ENCODE data around the gene ATP9B.
"Not testable (repeated sequence)": the region's sequence is repeated elsewhere in the genome, so short reads cannot be mapped to it uniquely, and the experiment has no call there.

The ATP9B gene

GRCh38 chr18:79251021-79251420, 181.8 kb downstream of the ATP9B start:
- no peak for DNase-seq (ENCODE audit: low read depth, low spot score)

DNA sequence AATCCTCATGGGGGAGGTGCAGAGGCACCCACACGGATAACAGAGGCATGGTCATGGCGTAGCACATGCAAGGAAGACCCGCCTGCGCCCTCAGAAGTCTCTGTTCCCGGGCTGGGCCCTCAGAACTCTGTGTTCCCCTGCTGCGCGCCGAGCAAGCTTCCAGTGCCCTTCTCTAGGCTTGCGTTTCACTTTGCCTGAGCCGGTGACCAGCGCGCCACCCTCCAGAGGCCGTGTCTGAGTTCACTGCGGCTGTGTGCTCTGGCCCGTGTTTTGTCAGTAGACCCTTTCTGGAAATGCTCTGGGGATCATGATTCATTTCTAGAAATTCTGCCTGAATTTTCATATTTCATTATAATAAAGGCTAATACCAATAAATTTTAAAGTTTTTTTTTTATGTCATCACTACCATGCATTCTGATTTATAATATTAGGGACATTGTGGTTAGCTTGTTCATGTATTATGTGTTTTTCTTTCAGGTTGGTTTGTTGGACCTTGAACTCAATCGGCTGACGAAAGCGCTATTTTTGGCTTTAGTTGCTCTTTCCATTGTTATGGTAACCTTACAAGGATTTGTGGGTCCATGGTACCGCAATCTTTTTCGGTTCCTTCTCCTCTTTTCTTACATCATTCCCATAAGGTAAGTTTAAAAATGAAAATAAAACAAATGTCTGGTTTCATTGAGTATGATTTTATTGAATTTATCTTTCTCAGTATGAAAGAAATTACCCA, 183.9 kb downstream of the ATP9B start:
- no peak for DNase-seq (ENCODE audit: low read depth, low spot score)
- no peak overlapping the region for H3K4me3 ChIP-seq (ENCODE audit: low read length)
- H3K36me3 ChIP-seq (ENCODE audit: control insufficient read depth, insufficient read depth, low read length): no peaks in the 10 kb centered on the region
- no peaks in the 10 kb centered on the region for H3K4me1 ChIP-seq (ENCODE audit: control insufficient read depth, insufficient read depth, low read length)
- H3K27ac ChIP-seq (ENCODE audit: low read length): no peak overlapping the region
- H3K9me3 ChIP-seq (ENCODE audit: control insufficient read depth, insufficient read depth, low read length): no peaks in the 10 kb centered on the region
- H3K27me3 ChIP-seq (ENCODE audit: control insufficient read depth, insufficient read depth, low read length): no peaks in the 10 kb centered on the region
- no CpG with 5 or more reads among the region's 20 CpGs for WGBS (ENCODE audit: insufficient coverage, insufficient read length)

More at GRCh38 chr18:79251021-79251420, 181.8 kb downstream of the ATP9B start:
- Histone ChIP-seq H3K9me3 (ENCODE audit: control insufficient read depth, insufficient read depth, low read length) (no peaks in the 10 kb centered on the region), H3K27ac (ENCODE audit: low read length) (no peak overlapping the region), H3K27me3 (ENCODE audit: control insufficient read depth, insufficient read depth, low read length) (no peaks in the 10 kb centered on the region), H3K4me1 (ENCODE audit: control insufficient read depth, insufficient read depth, low read length) (no peaks in the 10 kb centered on the region), H3K36me3 (ENCODE audit: control insufficient read depth, insufficient read depth, low read length) (no peaks in the 10 kb centered on the region), H3K4me3 (ENCODE audit: low read length) (no peak overlapping the region)
- no CpG with 5 or more reads among the region's 9 CpGs for WGBS (ENCODE audit: insufficient coverage, insufficient read length)

- Histone ChIP-seq H3K36me3 (ENCODE audit: control insufficient read depth, insufficient read depth, low read length) (no peaks in the 10 kb centered on the region), H3K27ac (ENCODE audit: low read length) (no peak overlapping the region), H3K4me1 (ENCODE audit: control insufficient read depth, insufficient read depth, low read length) (no peaks in the 10 kb centered on the region), H3K4me3 (ENCODE audit: low read length) (no peak overlapping the region), H3K27me3 (ENCODE audit: control insufficient read depth, insufficient read depth, low read length) (no peaks in the 10 kb centered on the region), H3K9me3 (ENCODE audit: control insufficient read depth, insufficient read depth, low read length) (no peaks in the 10 kb centered on the region)
- WGBS (ENCODE audit: insufficient coverage, insufficient read length): no CpG with 5 or more reads among the region's 6 CpGs
- DNase-seq (ENCODE audit: low read depth, low spot score): no peak
Measured at GRCh38 chr18:79257480-79257879, 188.3 kb downstream of the ATP9B start.

GRCh38 chr18:79258447-79258846, 189.3 kb downstream of the ATP9B start:
- H3K36me3 ChIP-seq (ENCODE audit: control insufficient read depth, insufficient read depth, low read length): no peaks in the 10 kb centered on the region
- no peaks in the 10 kb centered on the region for H3K9me3 ChIP-seq (ENCODE audit: control insufficient read depth, insufficient read depth, low read length)
- no peak overlapping the region for H3K4me3 ChIP-seq (ENCODE audit: low read length)
- no peak overlapping the region for H3K27ac ChIP-seq (ENCODE audit: low read length)
- no CpG with 5 or more reads among the region's 4 CpGs for WGBS (ENCODE audit: insufficient coverage, insufficient read length)
- no peak for DNase-seq (ENCODE audit: low read depth, low spot score)
- H3K27me3 ChIP-seq (ENCODE audit: control insufficient read depth, insufficient read depth, low read length): no peaks in the 10 kb centered on the region
- H3K4me1 ChIP-seq (ENCODE audit: control insufficient read depth, insufficient read depth, low read length): no peaks in the 10 kb centered on the region

DNA sequence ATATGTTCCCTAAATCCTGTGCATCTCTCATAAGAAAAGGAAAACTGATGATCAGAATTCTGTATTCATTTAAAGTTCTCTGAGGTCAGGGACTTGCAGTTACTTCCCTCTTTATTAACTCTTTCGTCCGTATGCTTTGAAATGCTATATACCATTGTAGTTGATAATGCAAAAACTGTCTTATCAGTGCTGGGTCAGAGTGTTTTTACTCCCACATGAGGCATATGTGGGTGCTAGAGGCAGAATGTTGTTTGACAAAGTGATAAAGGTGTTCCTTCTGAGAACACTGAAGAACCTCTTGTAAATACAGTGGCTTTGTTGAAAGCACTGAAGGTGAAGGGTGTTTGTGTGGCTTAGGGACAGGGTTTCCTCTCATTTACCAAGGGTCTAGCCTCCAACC, 190.0 kb downstream of the ATP9B start:
- Histone ChIP-seq H3K27ac (ENCODE audit: low read length) (no peak overlapping the region), H3K4me3 (ENCODE audit: low read length) (no peak overlapping the region), H3K9me3 (ENCODE audit: control insufficient read depth, insufficient read depth, low read length) (no peaks in the 10 kb centered on the region), H3K36me3 (ENCODE audit: control insufficient read depth, insufficient read depth, low read length) (no peaks in the 10 kb centered on the region), H3K27me3 (ENCODE audit: control insufficient read depth, insufficient read depth, low read length) (no peaks in the 10 kb centered on the region), H3K4me1 (ENCODE audit: control insufficient read depth, insufficient read depth, low read length) (no peaks in the 10 kb centered on the region)
- WGBS (ENCODE audit: insufficient coverage, insufficient read length): no CpG with 5 or more reads among the region's 2 CpGs
- DNase-seq (ENCODE audit: low read depth, low spot score): no peak

DNA sequence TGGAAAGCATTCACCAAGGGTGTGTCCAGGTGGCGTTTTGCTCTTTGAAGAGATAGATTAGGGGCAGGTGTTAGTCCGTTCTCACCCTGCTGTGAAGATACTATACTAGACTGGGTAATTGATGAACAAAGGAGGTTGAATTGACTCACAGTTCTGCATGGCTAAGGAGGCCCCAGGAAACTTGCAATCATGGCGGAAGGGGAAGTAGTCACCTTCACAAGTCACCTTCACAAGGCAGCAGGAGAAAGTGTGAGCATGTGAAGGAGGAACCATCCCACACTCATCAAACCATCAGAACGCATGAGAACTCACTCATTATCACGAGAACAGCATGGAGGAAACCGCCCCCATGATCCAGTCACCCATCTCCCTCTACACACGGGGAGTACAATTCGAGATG, 190.8 kb downstream of the ATP9B start:
- H3K36me3 ChIP-seq (ENCODE audit: control insufficient read depth, insufficient read depth, low read length): no peaks in the 10 kb centered on the region

DNA sequence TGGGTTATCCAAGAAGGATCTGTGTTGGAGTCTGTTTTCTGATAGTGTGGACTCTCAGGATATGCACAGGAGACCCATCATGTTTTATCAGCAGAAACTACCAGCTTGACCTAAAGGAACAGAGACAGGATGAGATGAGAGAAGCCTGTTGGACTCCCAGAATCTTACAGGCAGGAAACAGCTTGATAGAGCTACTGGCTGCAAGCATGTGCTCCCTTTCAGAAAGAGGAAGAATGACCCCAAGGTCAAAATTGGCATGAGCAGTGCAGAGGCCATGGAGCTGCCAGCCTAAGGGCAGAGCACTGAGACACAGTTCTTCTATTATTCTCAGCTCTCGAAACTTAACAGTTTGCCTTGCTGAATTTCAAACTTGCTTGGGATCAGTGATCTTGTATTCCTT, 191.3 kb downstream of the ATP9B start:
- Histone ChIP-seq H3K27ac (ENCODE audit: low read length) (no peak overlapping the region), H3K36me3 (ENCODE audit: control insufficient read depth, insufficient read depth, low read length) (no peaks in the 10 kb centered on the region), H3K4me3 (ENCODE audit: low read length) (no peak overlapping the region), H3K9me3 (ENCODE audit: control insufficient read depth, insufficient read depth, low read length) (no peaks in the 10 kb centered on the region), H3K27me3 (ENCODE audit: control insufficient read depth, insufficient read depth, low read length) (no peaks in the 10 kb centered on the region), H3K4me1 (ENCODE audit: control insufficient read depth, insufficient read depth, low read length) (no peaks in the 10 kb centered on the region)
- no peak for DNase-seq (ENCODE audit: low read depth, low spot score)
- WGBS (ENCODE audit: insufficient coverage, insufficient read length): no CpG with 5 or more reads among the region's 1 CpG

More for the DNA sequence above, 190.8 kb downstream of the ATP9B start:
- WGBS (ENCODE audit: insufficient coverage, insufficient read length): no CpG with 5 or more reads among the region's 8 CpGs
- H3K4me3 ChIP-seq (ENCODE audit: low read length): no peak overlapping the region
- no peaks in the 10 kb centered on the region for H3K27me3 ChIP-seq (ENCODE audit: control insufficient read depth, insufficient read depth, low read length)
- no peak for DNase-seq (ENCODE audit: low read depth, low spot score)
- no peak overlapping the region for H3K27ac ChIP-seq (ENCODE audit: low read length)
- no peaks in the 10 kb centered on the region for H3K4me1 ChIP-seq (ENCODE audit: control insufficient read depth, insufficient read depth, low read length)
- H3K9me3 ChIP-seq (ENCODE audit: control insufficient read depth, insufficient read depth, low read length): no peaks in the 10 kb centered on the region

DNA sequence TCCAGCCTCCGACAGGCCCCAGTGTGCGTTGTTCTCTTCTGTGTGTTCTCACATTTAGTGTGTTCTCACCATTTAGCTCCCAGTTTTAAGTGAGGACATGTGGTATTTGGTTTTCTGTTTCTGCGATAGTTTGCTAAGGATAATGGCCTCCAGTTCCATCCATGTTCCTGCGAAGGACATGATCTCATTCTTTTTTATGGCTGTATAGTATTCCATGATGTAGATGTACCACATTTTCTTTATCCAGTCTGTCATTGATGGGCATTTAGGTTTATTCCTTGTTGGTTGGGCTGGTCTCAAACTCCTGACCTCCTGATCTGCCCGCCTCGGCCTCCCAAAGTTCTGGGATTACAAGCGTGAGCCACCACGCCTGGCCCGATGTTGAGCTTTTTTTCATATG, 195.9 kb downstream of the ATP9B start:
- not testable (repeated sequence) for H3K4me1 ChIP-seq (ENCODE audit: control insufficient read depth, insufficient read depth, low read length); H3K27me3 ChIP-seq (ENCODE audit: control insufficient read depth, insufficient read depth, low read length); H3K9me3 ChIP-seq (ENCODE audit: control insufficient read depth, insufficient read depth, low read length); H3K27ac ChIP-seq (ENCODE audit: low read length); H3K4me3 ChIP-seq (ENCODE audit: low read length); H3K36me3 ChIP-seq (ENCODE audit: control insufficient read depth, insufficient read depth, low read length); DNase-seq (ENCODE audit: low read depth, low spot score)
- WGBS (ENCODE audit: insufficient coverage, insufficient read length): no CpG with 5 or more reads among the region's 9 CpGs

DNA sequence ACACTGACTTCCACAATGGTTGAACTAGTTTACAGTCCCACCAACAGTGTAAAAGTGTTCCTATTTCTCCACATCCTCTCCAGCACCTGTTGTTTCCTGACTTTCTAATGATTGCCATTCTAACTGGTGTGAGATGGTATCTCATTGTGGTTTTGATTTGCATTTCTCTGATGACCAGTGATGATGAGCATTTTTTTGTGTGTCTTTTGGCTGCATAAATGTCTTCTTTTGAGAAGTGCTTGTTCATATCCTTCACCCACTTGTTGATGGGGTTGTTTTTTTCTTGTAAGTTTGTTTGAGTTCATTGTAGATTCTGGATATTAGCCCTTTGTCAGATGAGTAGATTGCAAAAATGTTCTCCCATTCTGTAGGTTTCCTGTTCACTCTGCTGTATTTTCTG, 202.6 kb downstream of the ATP9B start:
- DNase-seq (ENCODE audit: low read depth, low spot score); H3K9me3 ChIP-seq (ENCODE audit: control insufficient read depth, insufficient read depth, low read length); H3K36me3 ChIP-seq (ENCODE audit: control insufficient read depth, insufficient read depth, low read length); H3K27me3 ChIP-seq (ENCODE audit: control insufficient read depth, insufficient read depth, low read length); H3K4me3 ChIP-seq (ENCODE audit: low read length); H3K27ac ChIP-seq (ENCODE audit: low read length); H3K4me1 ChIP-seq (ENCODE audit: control insufficient read depth, insufficient read depth, low read length): not testable (repeated sequence)

- Histone ChIP-seq H3K27ac (ENCODE audit: low read length) (no peak overlapping the region), H3K4me3 (ENCODE audit: low read length) (no peak overlapping the region), H3K36me3 (ENCODE audit: control insufficient read depth, insufficient read depth, low read length) (no peaks in the 10 kb centered on the region), H3K27me3 (ENCODE audit: control insufficient read depth, insufficient read depth, low read length) (no peaks in the 10 kb centered on the region), H3K9me3 (ENCODE audit: control insufficient read depth, insufficient read depth, low read length) (no peaks in the 10 kb centered on the region), H3K4me1 (ENCODE audit: control insufficient read depth, insufficient read depth, low read length) (no peaks in the 10 kb centered on the region)
- WGBS (ENCODE audit: insufficient coverage, insufficient read length): no CpG with 5 or more reads among the region's 8 CpGs
- DNase-seq (ENCODE audit: low read depth, low spot score): no peak
Measured at GRCh38 chr18:79272916-79273315, 203.7 kb downstream of the ATP9B start.

- WGBS (ENCODE audit: insufficient coverage, insufficient read length): no CpG with 5 or more reads among the region's 8 CpGs
- Histone ChIP-seq H3K9me3 (ENCODE audit: control insufficient read depth, insufficient read depth, low read length) (no peaks in the 10 kb centered on the region), H3K27me3 (ENCODE audit: control insufficient read depth, insufficient read depth, low read length) (no peaks in the 10 kb centered on the region), H3K4me3 (ENCODE audit: low read length) (no peak overlapping the region), H3K36me3 (ENCODE audit: control insufficient read depth, insufficient read depth, low read length) (no peaks in the 10 kb centered on the region), H3K4me1 (ENCODE audit: control insufficient read depth, insufficient read depth, low read length) (no peaks in the 10 kb centered on the region), H3K27ac (ENCODE audit: low read length) (no peak overlapping the region)
- no peak for DNase-seq (ENCODE audit: low read depth, low spot score)
Measured at GRCh38 chr18:79274823-79275222, 205.6 kb downstream of the ATP9B start.

All from iPS DF 6.9 (cell line).